ENCODE measurements around the gene NDUFB6.
"Not testable (repeated sequence)": the region's sequence is repeated elsewhere in the genome, so short reads cannot be mapped to it uniquely, and the experiment has no call there.

NDUFB6 gene

DNA sequence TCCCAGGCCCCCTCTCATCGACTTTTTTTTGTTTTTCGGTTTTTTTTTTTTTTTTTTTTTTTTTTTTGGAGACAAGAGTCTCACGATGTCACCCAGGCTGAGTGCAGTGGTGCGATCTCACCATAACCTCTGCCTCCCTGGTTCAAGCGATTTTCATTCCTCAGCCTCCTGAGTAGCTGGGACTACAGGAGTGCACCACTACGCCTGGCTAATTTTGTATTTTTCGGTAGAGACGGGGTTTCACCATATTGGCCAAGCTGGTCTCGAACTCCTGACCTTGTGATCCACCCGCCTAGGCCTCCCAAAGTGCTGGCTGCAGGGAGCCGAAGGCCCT lies 48.4 kb downstream of the NDUFB6 start:
- DNase-seq (ENCODE audit: low read depth): not testable (repeated sequence)

DNA sequence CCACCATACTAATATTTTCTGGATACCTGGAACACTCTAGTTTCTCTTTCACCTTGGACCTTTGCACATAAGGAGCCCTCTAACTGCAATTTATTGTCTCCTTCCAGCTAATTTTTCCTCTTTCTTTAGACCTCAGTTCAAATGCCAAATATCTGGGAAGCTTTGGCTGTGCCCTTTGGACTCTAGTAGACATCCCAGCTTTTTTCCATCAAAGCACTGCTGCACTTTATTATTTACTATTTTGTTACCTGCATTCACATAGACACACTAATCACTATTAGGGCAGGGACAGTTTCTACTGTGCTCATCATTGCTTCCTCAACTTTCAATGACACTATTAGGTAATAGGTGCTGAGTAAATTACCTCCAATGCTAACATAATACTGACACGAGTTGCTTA lies 49.0 kb downstream of the NDUFB6 start:
- DNase-seq (ENCODE audit: low read depth): no peak

GRCh38 chr9:32518276-32518675 lies 54.7 kb downstream of the NDUFB6 start:
- DNase-seq (ENCODE audit: low read depth): no peak

GRCh38 chr9:32516241-32516640 lies 56.7 kb downstream of the NDUFB6 start:
- DNase-seq (ENCODE audit: low read depth): no peak

- no peak for DNase-seq (ENCODE audit: low read depth)
These were observed 64.2 kb downstream of the NDUFB6 start for GRCh38 chr9:32508728-32509127.

GRCh38 chr9:32503008-32503407 lies 70.0 kb downstream of the NDUFB6 start:
- no peak for DNase-seq (ENCODE audit: low read depth)

Measured in activated T-cell treated with anti-CD3 and anti-CD28 coated beads for 48 hours (primary cell).